K562 (cell line): ENCODE measurements around the gene GRIK1. TPM values are rescaled to one million over a fixed set of nuclear protein-coding genes. Genes with fewer than 3 reads are reported as not detected.

ENCODE experiments used
- BHLHE40 ChIP-seq: IDR thresholded peaks from 2 replicates; pipeline ENCODE4 v1.6.1; 2011; ENCODE audit warnings: low read length, improper control_type of control experiment
- CREB3L1 ChIP-seq: fragments of 450-650 bp; IDR thresholded peaks from 2 replicates; pipeline ENCODE4 v1.6.1; 2014; ENCODE audit warnings: low read depth, mild to moderate bottlenecking, moderate library complexity, borderline replicate concordance
- CSDE1 ChIP-seq, 2 experiments: fragments of 450-650 bp; IDR thresholded peaks; 2 replicates each; pipeline ENCODE4 v1.6.1; 2016; ENCODE audit warnings: mild to moderate bottlenecking in 1 of 2
- FOS ChIP-seq: IDR thresholded peaks from 3 replicates; pipeline ENCODE4 v1.6.1; 2011; ENCODE audit not compliant: insufficient read length; ENCODE audit errors: extremely low read depth
- FOXK2 ChIP-seq, 2 experiments: fragments of 450-650 bp; IDR thresholded peaks in 1 of 2; conservative IDR thresholded peaks in 1 of 2; 2 replicates each; pipeline ENCODE4 v1.6.1; 2016; ENCODE audit warnings: low read depth in 2 of 2, mild to moderate bottlenecking in 1 of 2
- GATAD2A ChIP-seq: fragments of 450-650 bp; IDR thresholded peaks from 2 replicates; pipeline ENCODE4 v1.6.1; 2017
- JUNB ChIP-seq: fragments of 450-650 bp; formaldehyde crosslinking; conservative IDR thresholded peaks from 2 replicates; pipeline ENCODE4 v1.4.0; 2020; ENCODE audit warnings: mild to moderate bottlenecking
- MGA ChIP-seq: fragments of 450-650 bp; IDR thresholded peaks from 2 replicates; pipeline ENCODE4 v1.6.1; 2016; ENCODE audit warnings: mild to moderate bottlenecking, moderate library complexity
- NFIC ChIP-seq: fragments of 450-650 bp; IDR thresholded peaks from 2 replicates; pipeline ENCODE4 v1.6.1; 2017; ENCODE audit warnings: mild to moderate bottlenecking, inconsistent platforms
- NR2C1 ChIP-seq, 2 experiments: fragments of 450-650 bp; IDR thresholded peaks; 2 replicates each; pipeline ENCODE4 v1.6.1; 2017; ENCODE audit warnings: mild to moderate bottlenecking in 2 of 2, antibody characterized with exemption in 1 of 2, inconsistent platforms in 1 of 2, missing compliant biosample characterization in 1 of 2, missing genetic modification characterization in 1 of 2
- RBM34 ChIP-seq: fragments of 200-400 bp; formaldehyde crosslinking; IDR thresholded peaks from 2 replicates; pipeline ENCODE4 v1.6.1; 2018; ENCODE audit warnings: low read length, borderline replicate concordance; ENCODE audit not compliant: insufficient read depth
- SRSF9 ChIP-seq: fragments of 200-400 bp; formaldehyde crosslinking; IDR thresholded peaks from 2 replicates; pipeline ENCODE4 v1.6.1; 2017; ENCODE audit warnings: low read depth, low read length, borderline replicate concordance
- USF1 ChIP-seq: sonication (generic); formaldehyde crosslinking; IDR thresholded peaks from 2 replicates; pipeline ENCODE4 v1.9.0; 2022; ENCODE audit warnings: mild to moderate bottlenecking, missing genetic modification reagents
- ZC3H8 ChIP-seq: fragments of 450-650 bp; IDR thresholded peaks from 2 replicates; pipeline ENCODE4 v1.6.1; 2017
- polyA plus RNA-seq, 8 experiments: library from polyadenylated mRNA; depleted of rRNA in 4 of 8; stranded (reverse) in 5 of 8; unstranded in 3 of 8; fragments of >200 nt; fragmentation: Nextera tagmentation in 2 of 8; fragmentation: Illumina TruSeq in 1 of 8; extraction: Ambion mirVana in 2 of 8; extraction: Trizol in 1 of 8; gene quantifications; 2 replicates each; pipeline versions ENCODE4 v1.2.1 to v1.2.3, GENCODE V29; 2011 to 2014; ENCODE audit warnings: inconsistent platforms in 1 of 8, missing spikeins in 1 of 8
- total RNA-seq, 7 experiments: library from RNA; depleted of rRNA in 6 of 7; stranded (reverse); fragments of >200 nt in 6 of 7; fragmentation: Illumina TruSeq in 2 of 7; extraction: Trizol in 2 of 7; gene quantifications; 2 replicates each; pipeline versions ENCODE4 v1.2.1 to v1.2.3, GENCODE V29; 2011 to 2021; ENCODE audit warnings: low replicate concordance in 1 of 7

GRIK1 gene
- total and polyA plus RNA-seq, 9 of the 15 experiments (the other 6 are each of a cell fraction or from before 2014, with no cell fraction given), result 0.17 to 2.8 (median 0.53) TPM

GRCh38 chr21:29725025-29725736 lies 214.6 kb downstream of the GRIK1 start (continued):
- TF ChIP-seq MGA (peak; percentile 61; the same call in 1 of the 2 replicates), RBM34 (no peak), ZC3H8 (no peak), CREB3L1 (no peak), SRSF9 (no peak), JUNB (CRISPR knock-in tag) (no peak), NFIC (no peak), CSDE1 (IDR thresholded peaks at IDR 0.05) (no peak), FOS (no peak), USF1 (CRISPR knock-in tag) (no peak), BHLHE40 (peak; percentile 33; the same call in 1 of the 2 replicates), NR2C1 (IDR thresholded peaks at IDR 0.05) (no peak), NR2C1 (tag; IDR thresholded peaks at IDR 0.05) (peak; percentile 19; the same call in 1 of the 2 replicates), FOXK2 (conservative IDR thresholded peaks at IDR 0.05 in 1 of 2, IDR thresholded peaks at IDR 0.05 in 1 of 2; ENCODE audit: low read depth in 2 of 2) (peak in 1 of 2 experiments; percentile 41; a peak in 2 of 4 replicates), GATAD2A (no peak)
